Tracheal epithelial cell (primary cell): ENCODE measurements around the gene SEC31B. TPM values are rescaled to one million over a fixed set of nuclear protein-coding genes. Genes with fewer than 3 reads are reported as not detected.

Experiments
- total RNA-seq: library from RNA; depleted of rRNA; stranded (reverse); fragments of >200 nt; gene quantifications from 2 replicates; pipeline ENCODE4 v1.2.1, GENCODE V29; 2014

The SEC31B gene, protein sequence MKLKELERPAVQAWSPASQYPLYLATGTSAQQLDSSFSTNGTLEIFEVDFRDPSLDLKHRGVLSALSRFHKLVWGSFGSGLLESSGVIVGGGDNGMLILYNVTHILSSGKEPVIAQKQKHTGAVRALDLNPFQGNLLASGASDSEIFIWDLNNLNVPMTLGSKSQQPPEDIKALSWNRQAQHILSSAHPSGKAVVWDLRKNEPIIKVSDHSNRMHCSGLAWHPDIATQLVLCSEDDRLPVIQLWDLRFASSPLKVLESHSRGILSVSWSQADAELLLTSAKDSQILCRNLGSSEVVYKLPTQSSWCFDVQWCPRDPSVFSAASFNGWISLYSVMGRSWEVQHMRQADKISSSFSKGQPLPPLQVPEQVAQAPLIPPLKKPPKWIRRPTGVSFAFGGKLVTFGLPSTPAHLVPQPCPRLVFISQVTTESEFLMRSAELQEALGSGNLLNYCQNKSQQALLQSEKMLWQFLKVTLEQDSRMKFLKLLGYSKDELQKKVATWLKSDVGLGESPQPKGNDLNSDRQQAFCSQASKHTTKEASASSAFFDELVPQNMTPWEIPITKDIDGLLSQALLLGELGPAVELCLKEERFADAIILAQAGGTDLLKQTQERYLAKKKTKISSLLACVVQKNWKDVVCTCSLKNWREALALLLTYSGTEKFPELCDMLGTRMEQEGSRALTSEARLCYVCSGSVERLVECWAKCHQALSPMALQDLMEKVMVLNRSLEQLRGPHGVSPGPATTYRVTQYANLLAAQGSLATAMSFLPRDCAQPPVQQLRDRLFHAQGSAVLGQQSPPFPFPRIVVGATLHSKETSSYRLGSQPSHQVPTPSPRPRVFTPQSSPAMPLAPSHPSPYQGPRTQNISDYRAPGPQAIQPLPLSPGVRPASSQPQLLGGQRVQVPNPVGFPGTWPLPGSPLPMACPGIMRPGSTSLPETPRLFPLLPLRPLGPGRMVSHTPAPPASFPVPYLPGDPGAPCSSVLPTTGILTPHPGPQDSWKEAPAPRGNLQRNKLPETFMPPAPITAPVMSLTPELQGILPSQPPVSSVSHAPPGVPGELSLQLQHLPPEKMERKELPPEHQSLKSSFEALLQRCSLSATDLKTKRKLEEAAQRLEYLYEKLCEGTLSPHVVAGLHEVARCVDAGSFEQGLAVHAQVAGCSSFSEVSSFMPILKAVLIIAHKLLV
- 0.43 and 2.4 TPM in 2 replicates for total RNA-seq

DNA sequence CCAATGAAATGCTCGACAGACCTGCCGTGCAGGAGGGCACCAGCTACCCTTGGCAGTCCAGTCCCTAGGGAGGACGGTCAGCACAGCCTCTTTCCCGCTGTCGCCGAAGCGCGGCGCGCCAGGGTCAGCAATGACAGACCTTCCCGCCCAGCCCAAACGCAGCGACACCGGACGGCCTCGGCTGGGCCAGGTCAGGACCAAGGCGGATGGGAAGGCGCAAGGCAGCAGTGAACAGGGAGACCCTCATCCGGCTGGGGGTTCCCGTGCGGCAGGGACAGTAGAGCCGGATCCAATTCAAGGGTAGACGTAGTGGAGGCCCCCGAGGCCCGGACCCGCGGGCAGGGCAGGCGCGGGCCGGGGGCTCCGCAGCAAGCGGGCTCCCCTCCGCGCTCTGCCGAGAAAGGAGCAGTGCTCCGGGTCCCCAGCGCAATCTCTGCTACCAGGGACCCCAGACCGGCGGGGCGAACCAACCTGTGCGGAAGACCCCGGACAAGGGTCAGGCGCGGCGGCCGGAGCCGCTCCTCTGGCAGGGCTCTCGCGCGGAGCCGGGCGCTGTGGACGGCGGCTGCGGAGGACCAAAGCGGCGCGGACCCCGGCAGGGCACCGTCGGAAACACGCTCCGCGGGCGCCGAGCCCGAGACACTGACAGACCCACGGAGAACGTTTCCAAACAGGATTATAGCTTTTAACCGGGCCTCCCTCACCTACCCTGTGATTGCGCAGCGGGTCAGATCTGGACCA, at the start of gene SEC31B:
SEC31B (minus strand) TSS at position 551 of the 741 bp plus-strand sequence. CDS start 2,909 bp downstream, outside the sequence.

DNA sequence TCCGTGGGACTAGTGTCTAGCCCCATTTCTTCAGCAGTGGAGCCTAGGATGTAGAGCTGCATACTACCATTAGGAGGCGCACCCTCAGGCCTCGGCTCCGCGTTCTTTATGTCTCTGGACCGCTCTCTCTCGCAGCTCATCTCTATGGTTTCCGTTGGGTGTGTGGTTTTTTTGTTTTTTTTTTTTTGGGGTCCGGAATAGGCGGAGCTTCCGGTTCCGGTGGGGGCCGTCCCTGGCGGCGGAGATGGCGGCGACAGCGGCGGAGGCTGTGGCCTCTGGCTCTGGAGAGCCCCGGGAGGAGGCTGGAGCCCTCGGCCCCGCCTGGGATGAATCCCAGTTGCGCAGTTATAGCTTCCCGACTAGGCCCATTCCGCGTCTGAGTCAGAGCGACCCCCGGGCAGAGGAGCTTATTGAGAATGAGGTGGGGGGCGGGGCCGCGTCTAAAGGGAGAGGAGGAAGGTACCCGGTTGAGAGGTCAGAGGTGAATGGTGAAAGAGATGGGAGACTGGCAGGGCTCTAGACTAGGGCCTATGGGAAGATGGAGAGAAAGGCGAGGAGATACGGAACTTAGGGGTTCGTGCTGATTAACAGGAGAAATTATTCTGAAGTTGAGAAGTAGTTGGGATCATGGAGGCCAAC, 16.2 kb upstream of the SEC31B start, which contains the start of gene HIF1AN:
HIF1AN (plus strand) TSS at position 229 of the 639 bp plus-strand sequence; CDS start at position 245, 16 bp downstream.

DNA sequence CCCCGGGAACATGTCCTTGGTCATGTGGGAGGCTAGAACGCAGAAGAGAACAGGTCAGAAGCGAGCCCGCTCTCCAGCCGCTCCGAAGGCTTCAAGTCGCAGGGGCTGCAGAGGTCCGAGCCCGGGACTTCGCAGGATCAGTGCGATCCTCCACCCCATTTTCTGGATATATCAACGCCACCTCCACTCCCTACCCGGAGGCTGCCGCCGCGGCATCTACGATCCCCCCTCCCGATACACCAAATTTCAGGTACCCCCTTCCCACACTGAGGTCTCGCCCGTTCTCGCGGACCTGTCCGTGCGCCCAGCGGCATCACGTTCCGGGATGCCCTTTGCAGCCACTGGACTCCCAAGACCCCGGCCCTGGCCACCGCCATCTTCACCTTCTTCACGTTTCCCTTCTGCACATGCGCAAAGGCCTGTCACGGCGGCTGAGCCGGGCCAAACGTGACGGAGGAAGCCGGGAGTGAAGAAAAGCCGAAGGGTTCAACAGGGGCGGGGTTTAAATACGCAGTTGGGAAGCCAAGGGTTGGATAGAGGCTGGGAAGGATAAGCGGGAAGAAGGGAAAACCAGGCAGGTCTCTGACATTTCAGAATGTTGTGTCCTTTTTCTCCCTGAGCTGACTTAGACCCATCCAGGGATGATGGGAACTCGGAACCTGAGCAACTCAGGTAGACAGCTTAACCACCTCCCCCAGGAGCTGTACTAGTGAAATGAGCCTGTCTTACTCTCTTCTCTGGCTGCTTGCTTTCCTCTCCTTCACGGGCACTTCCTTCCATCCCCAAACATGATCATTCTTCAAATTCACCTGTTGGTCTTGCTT, 10.0 kb upstream of the SEC31B start, which contains the start of gene NDUFB8:
NDUFB8 (minus strand) TSS at position 397 of the 824 bp plus-strand sequence; CDS start at position 377, 20 bp downstream.

DNA sequence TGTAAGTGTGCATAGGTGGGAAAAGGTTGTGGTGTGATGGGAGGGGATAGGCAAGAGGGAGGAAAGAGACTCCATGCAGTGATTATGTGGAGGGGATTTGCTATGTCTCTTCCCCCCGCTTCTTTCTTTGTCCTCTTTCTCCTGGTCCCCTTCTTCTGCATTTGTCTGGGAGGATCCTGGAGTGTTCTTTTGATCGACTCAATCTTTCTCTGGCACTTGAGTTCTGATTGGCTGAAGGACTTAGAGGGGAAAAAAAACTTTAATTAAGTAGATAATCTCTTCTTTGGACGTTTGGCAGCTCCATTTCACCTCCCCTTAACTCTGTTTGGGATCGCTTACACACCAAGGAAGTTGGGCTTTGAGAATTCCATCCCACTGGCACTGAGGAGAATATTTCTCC, 57.0 kb downstream of the SEC31B start, which contains the start of gene WNT8B:
WNT8B (plus strand) TSS at position 301 of the 400 bp plus-strand sequence. CDS start 160 bp downstream, outside the sequence.

Other genes starting within 250 kb of the SEC31B start
- 60.7 and 99.1 TPM in 2 replicates for gene BLOC1S2, start 233.2 kb downstream of the SEC31B start, total RNA-seq
- gene PKD2L1, start 189.6 kb downstream of the SEC31B start, total RNA-seq, result not detected in 2 replicates
- 353 and 681 TPM in 2 replicates for gene SCD, start 172.6 kb downstream of the SEC31B start, total RNA-seq
- gene WNT8B, start 56.9 kb downstream of the SEC31B start, total RNA-seq, result not detected in 2 replicates
- 86.7 and 108 TPM in 2 replicates for gene NDUFB8, start 10.0 kb upstream of the SEC31B start, total RNA-seq
- 6.0 and 6.7 TPM in 2 replicates for gene HIF1AN, start 16.1 kb upstream of the SEC31B start, total RNA-seq
- under 0.01 and 0.96 TPM in 2 replicates for gene PAX2, start 225.7 kb upstream of the SEC31B start, total RNA-seq